GM10266 (cell line): Measurements from ENCODE around the gene TMEM205.

ENCODE experiments used
- DNase-seq: peaks from one replicate; pipeline ENCODE4 v3.0.0; 2012; ENCODE audit errors: extremely low spot score
- CTCF ChIP-seq: IDR thresholded peaks from 2 replicates; pipeline ENCODE4 v1.5.1; 2012; ENCODE audit warnings: mild to moderate bottlenecking, low read depth; ENCODE audit not compliant: control insufficient read depth, insufficient read depth; ENCODE audit errors: missing control alignments

TMEM205 gene

DNA sequence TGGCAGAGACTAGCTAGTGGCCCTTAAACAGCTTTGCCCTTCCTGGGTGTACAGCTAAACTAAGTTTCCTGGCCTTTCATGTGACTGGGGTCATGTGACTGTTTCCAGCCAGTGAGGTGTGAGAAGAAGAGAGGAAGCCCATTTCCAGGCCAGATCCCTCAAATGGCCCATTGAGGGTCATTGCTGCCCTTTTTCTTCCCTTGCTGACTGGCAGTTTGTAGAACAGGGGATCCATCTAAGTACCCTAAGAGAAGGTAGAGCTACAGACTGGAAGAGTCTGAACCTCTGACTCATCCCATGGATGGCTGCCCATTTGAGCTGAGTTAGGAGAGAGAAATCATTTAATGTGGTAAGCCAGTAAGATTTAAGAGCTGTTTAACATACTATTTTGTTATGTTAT is 31.2 kb upstream of the TMEM205 start:
- TF ChIP-seq CTCF: no peak
- no peak for DNase-seq

- no peak for DNase-seq
- no peak for TF ChIP-seq CTCF
Observed at GRCh38 chr19:11375143-11375948, 29.3 kb upstream of the TMEM205 start.

DNA sequence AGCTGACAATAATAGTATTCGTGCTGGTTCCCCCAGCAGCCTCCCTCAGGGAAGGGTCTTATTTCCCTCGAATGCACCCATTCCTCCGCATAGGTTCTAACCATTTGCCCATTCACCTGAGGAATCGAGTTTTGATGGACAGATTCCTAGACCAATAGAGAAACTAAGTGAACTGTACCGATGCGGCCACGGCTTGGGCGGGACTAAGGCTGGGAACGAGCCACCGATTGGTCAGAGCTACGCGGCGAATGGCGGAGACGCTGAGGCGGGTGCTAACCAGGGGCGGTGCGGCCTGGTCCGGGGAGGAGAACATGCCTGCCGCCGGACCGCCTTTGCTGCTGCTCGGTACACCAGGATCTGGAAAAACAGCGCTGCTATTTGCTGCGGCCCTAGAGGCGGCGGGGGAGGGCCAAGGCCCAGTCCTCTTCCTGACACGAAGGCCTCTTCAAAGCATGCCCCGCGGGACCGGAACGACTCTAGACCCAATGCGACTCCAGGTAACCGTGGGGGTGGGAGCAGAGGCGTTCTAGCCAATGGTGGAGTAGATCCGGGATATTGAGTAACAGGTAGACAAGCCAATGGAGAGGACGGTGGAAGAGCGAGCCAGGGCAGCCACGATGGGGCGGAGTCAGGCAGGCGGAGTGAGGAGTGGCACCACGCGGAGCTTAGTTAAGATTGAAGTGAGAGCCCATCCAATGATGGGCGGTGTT is 28.5 kb upstream of the TMEM205 start, which contains the start of gene SWSAP1:
Gene SWSAP1, plus strand, starts transcription at position 234 of the 710 bp plus-strand sequence. Its CDS starts 15 bp downstream, at position 249.
- TF ChIP-seq CTCF: no peak
- DNase-seq: peak; percentile 98

- no peak for TF ChIP-seq CTCF
- DNase-seq: no peak
Observed at GRCh38 chr19:11373885-11374432, 27.9 kb upstream of the TMEM205 start.

- TF ChIP-seq CTCF: no peak
- DNase-seq: no peak
Observed at GRCh38 chr19:11373166-11373884, 27.3 kb upstream of the TMEM205 start.

- DNase-seq: no peak
- TF ChIP-seq CTCF: no peak
Observed at GRCh38 chr19:11370744-11371143, 24.7 kb upstream of the TMEM205 start.

- DNase-seq: no peak
- TF ChIP-seq CTCF: no peak
Observed at GRCh38 chr19:11367528-11367927, 21.5 kb upstream of the TMEM205 start.
